Activated T-helper 9 cell treated with anti-CD3 and anti-CD28 coated beads, Interleukin-2, amount 50 U/mL, for 16 hours (primary cell): Measurements from ENCODE around the gene BCL2.

Source experiments
- DNase-seq: peaks from one replicate; pipeline ENCODE4 v3.0.0-alpha.2; 2020; ENCODE audit warnings: low read depth

Gene BCL2

GRCh38 chr18:63082366-63083019 lies 237.1 kb downstream of the BCL2 start:
- DNase-seq, result no peak

GRCh38 chr18:63079114-63079513 lies 240.5 kb downstream of the BCL2 start:
- DNase-seq, result no peak

GRCh38 chr18:63078471-63078870 lies 241.1 kb downstream of the BCL2 start:
- DNase-seq, result no peak

DNA sequence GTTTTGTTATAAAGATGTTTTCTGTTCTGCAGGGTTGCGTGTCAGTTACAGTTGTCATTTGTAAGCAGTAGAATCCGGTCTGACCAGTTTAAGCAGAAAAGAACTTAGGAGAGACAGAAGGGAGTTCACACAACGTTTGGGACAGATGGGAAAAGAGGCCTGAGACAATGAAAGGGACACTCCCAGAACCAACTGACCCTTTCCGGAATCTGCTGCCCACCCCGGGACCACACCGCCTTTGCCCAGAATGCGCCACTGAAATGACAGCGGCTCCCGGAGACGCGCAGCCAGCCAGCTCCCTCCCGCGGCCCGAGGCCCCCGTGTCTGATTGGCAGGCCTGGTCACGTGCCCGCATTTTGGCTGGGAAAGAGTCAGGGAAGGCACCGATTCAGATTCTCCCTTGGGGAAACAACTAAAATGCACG lies 244.6 kb downstream of the BCL2 start:
- DNase-seq, result peak; percentile 29

- DNase-seq, result no peak
These were observed 246.1 kb downstream of the BCL2 start for GRCh38 chr18:63073481-63073880.
